IPS-NIHi7 (cell line): Measurements from ENCODE around the gene MUC6.
"Not testable (repeated sequence)": the region's sequence is repeated elsewhere in the genome, so short reads cannot be mapped to it uniquely, and the experiment has no call there.

Source experiments
- DNase-seq: peaks from one replicate; pipeline ENCODE4 v3.0.0; 2012; ENCODE audit warnings: mixed read lengths; ENCODE audit errors: extremely low spot score

MUC6 gene

DNA sequence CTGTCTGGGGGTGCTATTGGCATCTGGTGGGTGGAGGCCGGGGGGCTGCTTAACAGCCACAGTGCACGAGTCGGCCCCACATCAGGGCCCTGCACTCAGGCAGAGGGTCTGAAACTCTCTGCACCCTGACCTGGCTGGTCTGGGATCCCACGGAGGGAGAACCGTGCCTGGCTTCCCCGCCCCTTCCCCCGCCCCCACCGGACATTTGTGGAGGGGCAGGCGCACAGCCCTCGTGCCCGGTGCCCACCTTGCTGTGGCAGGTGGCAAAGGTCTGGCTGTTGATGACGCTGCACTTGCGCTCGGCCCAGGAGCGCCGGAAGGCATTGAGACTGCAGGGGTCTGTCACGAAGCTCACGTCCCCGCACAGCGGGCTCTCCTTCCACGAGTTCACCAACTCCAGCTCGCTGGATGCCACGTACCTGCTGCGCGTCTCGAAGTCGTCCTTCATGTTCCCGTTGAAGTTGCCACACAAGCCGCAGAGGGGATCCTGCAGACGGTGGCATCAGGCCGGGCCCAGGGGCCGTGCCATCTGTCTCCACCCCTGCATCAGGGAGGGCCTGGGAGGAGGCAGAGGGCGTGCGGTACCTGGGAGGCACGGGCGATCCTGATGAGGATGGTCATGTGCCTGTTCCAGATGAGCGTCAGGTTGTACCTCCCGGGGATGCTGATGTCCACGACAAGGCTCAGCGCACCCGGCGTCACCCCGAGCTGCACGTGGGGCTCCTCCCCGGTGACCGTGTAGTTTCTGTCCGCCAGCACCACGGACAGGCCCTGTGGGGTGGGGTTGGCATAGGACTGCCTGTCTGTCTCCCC, 11.7 kb downstream of the MUC6 start:
- no peak for DNase-seq

DNA sequence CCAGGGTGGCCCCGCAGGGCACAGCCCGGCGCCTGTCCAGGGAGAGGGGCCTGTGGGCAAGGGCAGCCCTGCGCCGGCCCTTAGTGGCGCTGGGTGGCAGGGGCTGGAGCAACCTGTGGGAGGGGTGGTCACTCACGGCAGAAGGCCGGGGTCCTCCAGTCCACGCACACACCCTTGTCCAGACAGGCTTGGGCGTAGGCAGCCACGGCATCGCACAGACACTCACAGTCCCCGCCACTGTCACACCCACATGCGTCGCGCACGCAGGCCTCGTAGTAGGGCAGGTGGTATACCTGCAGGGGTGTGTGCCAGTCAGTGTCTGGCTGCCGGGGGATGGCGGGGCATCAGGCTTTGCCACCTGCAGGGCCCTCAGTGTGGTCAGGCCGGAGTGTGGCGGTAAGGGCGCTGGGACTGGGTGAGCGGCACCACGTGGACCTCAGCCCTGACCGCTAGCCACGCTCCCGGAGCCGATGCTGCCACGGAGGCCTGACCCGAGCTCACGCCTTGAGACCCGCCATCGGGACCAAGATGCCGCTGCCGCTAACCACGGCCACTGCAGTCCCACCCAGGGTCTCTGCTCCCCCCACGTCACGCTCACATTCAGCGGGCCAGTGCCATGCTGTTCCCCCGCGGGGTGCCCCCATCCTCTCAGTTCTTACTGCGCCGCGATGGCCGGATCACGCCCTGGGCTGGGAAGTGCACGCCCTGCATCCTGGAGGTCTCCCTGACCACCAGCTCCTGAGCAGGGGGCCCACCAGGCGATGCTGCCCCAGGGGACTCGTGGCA, 12.5 kb downstream of the MUC6 start:
- DNase-seq: no peak

DNA sequence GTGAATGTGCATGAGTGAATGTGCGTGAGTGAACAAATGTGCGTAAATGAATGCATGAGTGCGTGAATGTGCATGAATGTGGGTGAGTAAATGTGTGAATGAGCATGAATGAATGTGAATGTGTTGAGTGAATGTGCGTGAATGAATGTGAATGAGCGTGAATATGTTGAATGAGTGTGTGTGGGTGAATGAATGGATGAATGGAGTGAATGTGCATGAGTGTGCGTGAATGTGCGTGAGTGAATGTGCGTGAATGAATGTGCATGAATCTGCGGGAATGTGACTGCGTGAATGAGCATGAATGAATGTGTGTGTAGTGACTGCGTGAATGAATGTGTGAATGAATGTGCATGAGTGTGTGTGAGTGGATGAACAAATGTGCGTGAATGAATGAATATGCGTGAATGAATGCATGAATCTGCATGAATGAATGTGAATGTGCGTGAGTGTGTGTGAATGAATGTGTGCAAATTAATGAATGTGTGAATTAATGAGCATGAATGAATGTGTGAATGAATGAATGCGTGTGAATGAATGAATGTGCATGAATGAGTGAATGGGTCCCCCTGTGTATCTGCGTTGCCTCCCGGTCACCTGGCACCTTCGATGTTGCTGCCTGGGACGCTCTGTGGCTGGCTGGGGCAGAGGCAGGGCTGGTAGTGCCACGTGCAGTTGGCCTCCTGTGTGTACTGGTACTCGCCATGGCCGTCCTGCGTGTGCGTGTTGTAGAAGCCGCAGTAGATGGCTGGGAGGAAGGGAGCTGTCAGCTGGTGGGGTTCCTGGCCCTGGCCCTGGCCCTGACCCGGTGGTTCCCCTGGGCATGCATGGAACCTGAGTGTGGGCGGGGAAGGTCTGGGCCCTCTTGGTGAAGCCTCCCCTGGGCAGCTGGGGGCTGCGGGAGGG, 13.4 kb downstream of the MUC6 start:
- no peak for DNase-seq

DNA sequence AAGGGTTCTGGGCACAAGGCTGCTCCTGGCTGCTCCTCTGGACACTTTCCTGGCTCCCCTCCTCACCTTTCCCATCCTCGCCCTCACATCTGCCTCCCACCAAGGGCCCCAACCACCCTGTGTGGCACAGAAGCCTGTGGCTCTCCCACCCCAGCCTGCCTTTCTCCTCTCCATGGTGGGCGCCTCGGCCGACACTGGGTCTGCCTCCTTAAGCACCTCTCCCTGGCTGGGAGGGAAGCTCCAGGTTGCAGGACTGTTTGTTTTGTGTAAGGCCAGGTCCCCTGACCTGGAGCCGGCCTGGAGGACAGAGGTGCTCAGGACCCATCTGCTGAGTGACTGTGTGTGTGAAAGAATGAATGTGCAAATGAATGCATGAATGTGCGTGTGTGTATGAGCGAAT, 14.1 kb downstream of the MUC6 start:
- no peak for DNase-seq

DNA sequence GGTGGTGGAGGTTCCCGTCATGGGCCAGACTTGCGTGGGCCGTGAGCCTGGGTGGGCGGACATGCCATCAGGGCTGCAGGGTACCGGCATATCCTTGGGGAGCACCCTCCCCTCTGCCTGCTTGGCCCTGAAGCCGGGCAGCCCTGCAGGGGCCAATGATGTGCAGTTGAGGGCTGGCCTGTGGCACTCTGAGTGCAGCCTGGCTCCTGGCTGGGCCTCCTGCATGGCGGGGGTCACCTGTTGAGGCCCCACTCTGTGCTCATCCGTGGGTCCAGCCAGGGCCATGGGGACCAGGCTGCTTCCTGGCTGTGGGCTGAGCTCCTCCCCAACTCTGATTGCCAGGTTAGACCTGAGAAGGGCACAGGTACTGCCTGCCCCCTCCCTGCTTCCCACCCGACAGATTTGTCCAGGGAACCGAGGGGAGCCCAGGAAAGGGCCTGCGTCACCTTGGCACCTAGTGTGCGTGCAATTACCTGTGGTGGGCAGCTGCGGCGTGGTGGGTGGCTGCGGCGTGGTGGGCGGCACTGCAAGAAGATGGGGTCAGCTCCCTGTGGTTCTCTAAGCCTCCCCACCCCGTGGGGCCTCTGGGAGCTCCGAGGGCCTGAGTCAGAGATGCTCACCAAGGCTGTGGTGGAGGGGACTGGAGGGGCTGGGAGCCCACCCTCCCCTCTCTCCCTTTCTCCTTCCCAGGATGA, 16.2 kb downstream of the MUC6 start:
- no peak for DNase-seq

DNA sequence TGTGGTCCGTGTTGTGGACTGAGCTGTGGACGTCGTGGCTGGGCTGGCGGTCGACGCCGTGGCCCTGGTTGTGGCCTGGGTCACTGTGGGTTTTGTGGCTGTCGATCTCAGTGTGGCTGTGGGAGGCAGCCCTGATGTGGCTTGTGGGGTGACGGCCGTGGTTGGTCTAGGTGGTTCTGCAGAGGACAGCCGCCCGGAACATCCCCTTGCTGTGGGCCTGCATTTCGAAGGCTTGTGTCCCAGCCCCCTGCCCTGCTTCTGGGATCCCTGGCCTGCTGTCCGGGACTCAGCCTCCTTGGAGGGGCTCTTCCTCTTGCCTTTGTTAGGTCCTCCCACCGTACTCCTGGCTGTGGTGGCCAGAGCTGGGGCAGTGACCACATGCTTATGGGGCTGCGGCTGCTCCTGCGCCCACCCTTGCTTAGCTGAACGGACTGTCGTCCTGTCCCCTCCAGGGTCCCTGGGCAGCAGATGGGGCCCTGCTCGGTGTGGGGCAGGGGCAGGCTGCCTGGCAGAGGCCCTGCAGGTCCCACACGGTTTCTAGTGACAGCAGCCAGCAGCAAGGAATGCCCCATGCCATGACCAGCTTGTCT, 17.1 kb downstream of the MUC6 start:
- DNase-seq: no peak

DNA sequence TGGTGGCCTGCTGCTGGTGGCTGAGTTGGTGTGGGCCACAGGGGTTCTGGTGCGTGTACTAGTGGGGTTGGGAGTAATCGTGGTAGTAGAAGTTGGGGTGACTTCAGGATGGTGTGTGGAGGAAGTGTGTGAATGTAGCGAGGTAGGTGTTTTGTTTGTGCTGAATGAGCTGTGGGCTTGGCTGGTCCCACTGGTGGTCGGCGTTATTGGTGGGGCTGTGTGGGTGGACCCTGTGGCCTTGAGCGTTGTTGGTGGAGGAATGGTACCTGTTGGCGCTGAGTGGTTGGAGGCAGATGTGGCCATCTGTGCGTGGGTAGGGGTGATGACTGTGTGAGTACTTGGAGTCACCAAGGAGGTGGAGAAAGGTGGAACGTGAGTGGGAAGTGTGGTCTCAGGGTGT, 18.4 kb downstream of the MUC6 start:
- DNase-seq: no peak

DNA sequence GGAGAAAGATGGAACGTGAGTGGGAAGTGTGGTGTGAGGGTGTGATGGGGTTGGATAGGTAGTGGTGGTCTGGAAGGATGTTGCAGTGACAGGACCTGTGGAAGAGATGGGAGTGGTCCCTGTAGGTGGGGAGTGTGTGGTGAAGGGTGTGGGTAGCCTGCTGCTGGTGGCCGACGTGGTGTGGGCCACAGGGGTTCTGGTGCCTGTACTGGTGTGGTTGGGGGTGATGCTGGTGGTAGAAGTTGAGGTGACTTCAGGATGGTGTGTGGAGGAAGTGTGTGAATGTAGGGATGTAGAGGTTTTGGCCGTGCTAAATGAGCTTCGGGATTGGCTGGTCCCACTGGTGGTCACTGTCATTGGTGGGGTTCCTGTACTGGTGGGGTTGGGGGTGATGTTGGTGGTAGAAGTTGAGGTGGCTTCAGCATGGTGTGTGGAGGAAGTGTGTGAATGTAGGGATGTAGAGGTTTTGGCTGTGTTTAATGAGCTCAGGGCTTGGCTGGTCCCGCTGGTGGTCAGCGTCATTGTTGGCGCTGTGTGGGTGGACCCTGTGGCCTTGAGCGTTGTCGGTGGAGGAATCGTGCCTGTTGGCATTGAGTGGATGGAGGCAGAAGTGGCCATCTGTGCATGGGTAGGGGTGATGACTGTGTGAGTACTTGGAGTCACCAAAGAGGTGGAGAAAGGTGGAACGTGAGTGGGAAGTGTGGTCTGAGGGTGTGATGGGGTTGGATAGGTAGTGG, 19.1 kb downstream of the MUC6 start:
- DNase-seq: no peak

DNA sequence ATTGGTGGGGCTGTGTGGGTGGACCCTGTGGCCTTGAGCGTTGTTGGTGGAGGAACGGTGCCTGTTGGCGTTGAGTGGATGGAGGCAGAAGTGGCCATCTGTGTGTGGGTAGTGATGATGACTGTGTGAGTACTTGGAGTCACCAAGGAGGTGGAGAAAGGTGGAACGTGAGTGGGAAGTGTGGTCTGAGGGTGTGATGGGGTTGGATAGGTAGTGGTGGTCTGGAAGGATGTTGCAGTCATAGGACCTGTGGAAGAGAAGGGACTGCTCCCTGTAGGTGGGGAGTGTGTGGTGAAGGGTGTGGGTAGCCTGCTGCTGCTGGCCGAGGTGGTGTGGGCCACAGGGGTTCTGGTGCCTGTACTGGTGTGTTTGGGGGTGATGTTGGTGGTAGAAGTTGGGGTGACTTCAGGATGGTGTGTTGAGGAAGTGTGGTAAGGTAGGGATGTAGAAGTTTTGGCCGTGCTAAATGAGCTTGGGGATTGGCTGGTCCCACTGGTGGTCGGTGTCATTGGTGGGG, 19.9 kb downstream of the MUC6 start:
- not testable (repeated sequence) for DNase-seq

DNA sequence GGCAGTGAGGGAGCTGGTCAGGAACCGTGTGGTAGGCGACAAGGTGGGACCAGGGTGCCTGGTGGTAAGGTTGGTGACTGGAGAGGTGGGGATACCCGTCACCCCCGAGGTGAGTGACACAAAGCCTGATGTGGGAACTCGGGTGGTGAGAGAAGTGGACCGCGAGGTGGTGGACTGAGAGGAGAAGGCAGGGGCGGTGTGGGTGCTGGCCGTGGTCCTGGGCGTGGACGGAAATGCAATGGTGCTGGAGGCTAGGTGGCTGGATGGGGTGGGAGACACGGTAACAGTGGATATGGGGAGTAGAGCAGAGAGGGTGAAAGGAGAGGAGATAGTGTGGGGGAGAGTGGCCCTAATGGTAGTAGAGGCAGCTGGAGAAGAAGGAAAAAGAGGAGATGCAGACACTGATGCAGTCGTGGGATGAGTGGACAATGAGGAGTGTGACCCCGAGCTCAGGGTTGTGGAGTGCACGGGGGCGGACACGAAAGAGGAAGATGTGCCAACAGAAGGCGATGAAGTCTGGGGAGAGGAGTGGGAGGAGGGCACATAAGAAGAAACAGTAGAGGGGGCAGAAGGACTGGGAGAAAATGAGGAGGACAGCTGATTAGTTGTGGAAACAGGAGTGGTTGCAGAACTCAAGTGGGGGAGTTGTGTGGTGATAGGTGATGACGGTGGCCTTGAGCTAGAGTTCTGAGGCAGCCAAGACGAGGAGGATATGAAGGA, 20.5 kb downstream of the MUC6 start:
- DNase-seq: no peak

DNA sequence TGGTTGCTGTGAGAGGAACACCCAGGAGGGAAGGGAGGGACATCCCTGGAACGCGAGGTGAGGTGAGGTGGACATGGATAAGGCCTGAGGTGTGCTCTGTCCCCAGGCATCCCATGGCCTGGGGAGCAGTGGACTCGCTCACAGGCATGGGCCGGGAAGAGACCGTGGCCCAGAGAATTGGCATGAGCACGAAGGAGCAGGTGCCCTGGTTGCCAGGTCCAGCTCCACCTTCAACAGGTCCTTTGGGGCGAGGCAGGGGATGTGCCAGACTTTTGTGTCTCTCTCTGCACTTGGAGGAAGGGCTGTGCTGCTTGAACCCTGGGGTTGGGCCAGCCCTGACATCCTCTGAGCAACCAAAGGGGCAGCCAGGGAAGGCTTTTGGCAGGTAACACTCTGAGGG, 21.5 kb downstream of the MUC6 start:
- no peak for DNase-seq

DNA sequence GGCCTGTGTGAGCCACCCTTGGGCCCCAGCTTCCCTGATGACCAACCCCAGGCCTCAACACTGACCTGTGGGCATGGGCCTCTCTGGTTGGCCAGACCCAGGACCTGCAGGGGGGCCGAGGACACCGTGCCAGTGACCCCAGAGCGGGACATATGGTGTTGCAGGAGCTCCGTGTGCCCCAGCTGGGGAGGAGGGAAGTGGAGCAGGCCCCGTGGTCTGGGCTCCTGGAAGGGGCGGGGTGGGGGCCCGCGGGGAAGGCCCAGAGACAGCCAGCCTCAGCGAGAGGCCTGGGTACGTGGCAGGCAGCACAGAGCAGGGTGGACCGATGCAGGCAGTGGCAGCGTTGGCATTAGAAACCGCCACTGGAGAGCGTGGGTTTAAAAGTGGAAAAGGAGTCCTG, 22.2 kb downstream of the MUC6 start:
- DNase-seq: no peak

DNA sequence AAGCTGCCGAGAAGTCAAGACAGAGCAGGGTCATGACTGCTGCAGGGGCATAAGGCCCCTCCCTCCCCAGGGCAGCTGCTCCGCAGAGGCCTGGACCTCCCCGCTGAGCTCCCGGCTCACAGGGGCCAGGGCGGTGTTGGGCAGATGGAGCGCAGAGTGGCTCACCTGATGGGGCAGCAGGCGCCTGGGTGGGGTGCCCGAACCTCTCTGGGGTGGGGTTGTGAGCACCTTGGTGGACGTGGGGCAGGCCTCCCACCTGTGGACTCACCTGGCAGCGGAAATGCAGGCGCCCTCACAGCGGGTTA, 22.9 kb downstream of the MUC6 start:
- DNase-seq: no peak

DNA sequence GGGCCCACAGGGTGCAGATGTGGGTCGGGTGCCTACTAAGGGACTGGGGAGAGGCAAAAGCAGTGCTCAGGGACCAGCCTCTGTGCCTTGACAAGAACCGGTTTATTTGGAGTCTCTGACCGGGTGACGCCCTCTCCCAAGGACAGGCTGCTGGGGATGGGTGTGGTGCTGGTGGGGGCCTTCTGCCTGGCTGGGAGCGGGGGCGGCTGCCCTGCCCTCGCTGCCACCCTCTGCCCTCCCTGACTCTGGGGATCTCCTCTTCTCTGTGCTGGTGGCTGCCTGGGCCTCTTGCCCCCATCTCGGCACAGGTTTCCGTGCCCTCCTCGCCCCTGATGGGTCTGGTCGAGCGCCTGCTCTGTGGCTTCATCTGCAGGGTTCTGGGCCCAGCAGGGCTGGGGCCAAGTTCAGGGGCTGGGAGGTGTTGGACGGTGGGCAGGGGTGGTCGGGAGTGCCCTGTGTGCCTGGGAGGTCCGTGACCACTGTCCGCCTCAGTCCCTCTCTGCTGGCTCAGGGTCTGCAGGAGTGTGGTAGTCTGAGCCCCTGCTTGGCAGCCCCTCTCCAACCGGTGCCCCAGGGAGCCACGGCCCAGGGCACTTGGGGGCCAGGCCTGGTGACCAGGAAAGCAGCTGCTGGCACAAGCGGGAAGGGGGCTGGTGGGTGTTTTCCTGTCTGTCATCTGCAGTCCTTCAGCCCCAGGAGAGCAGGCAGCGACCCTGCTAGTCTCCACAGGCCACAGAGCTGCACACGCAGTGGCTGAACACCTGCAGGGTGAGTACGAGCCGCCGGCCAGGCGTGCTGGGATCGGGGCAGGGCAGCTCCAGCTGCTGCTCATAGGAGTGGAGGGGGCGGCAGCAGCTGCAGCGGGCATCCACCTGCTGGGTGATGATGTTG, 23.5 kb downstream of the MUC6 start:
- DNase-seq: no peak

DNA sequence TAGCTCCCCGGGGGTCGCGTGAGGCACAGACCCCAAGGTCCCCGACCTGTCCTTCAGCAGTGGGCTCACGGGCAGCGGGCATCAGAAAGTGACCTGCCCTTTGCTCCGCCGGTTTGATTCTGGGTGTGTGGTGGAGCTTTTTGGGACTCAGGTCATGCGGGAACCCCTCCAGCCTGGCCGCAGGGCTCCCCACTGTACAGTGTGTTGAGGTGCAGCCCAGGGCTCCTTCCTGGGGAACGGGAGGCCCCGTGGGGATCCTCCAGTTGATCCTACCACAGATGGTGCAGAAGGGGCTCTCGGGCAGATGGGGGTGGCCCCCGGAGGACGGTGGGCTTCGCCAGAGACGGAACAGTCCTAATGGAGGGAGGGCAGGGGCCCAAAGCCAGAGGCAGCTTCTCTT, 24.2 kb downstream of the MUC6 start:
- no peak for DNase-seq

DNA sequence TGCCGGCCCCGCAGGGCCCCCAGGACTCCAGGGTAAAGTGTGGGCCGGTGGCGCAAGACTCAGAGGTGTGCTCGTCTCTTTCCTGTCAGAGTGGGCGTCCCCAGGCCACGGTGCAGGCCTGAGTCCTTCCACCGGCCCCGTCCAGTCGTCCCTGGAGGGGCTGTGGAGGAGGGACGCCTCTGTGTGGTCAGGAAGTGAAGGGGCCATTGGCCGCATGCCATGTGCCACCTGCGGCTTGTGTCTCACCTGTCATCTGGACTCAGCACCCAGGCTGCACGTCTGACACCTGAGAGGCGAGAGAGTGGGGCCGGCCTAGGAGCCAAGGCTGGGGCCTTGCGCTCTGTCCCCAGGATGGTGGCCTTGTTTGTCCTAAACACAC, 25.2 kb downstream of the MUC6 start:
- DNase-seq: no peak

DNA sequence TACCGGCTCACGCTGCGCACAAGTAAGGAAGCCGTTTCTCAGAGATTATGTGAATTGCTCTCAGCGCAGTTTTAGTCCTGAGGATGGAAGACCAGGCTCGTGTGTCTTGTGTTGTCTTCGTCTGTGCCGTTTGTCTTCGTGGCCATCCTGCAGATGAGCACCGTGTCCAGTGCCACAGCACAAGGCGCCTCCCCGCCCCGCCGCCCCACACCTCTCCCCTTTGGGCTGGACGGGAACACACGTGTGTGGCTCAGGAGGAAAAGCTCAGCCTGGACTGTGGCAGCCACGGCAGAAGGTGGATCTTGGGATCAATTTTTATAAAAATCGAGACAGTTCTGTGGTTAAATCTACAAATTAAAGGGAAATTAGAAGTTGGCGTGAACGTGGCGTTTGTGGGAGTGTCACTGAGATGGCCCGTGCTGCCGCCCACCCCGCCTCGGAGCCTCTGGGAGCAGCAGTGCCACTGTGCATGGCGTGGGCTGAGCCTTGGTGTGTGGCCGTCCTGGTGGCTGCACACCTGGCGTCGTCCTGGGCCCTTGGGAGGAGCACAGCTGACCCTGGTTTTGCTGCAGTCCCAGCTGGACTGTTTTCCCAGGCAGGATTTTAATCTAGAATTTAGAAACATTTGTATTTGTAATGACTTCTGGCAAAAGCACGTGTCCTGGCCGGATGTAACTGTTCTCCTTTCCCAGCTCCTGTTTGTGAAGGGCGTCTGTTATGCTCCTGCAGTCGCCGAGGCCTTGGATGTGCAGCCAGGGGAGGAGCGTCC, 25.8 kb downstream of the MUC6 start:
- no peak for DNase-seq

DNA sequence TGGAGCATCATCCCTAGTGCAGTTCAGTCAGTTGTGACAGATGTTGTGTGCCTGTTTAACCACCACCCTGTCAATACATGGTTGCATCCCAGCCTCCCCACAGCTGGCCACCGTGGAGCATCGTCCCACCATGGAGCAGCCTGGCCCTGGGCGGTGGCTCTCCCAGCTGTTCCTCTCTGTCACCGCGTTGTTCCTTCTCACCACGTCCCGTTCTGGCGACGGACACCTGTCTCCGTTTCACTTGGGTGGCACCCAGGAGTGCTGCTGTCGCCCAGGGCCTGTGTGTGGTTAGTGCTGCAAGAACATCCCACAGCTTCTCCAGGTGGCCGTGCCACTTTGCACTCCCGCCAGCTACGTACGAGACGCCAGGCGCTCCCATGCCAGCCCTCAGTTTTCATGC, 26.5 kb downstream of the MUC6 start:
- DNase-seq: no peak
